GM12875 (cell line): ENCODE data around the gene PIN4.
"Not testable (repeated sequence)": the region's sequence is repeated elsewhere in the genome, so short reads cannot be mapped to it uniquely, and the experiment has no call there.

Source experiments
- H3K4me3 ChIP-seq: one replicate; pipeline ENCODE4 v1.5.1; 2011; ENCODE audit warnings: low read depth, low read length, control low read depth
- TF ChIP-seq, protein P1 (sequence below): IDR thresholded peaks from 2 replicates; pipeline ENCODE4 v1.5.1; 2011; ENCODE audit warnings: low read depth, mild to moderate bottlenecking, control low read depth, inconsistent platforms, low read length, moderate library complexity, borderline replicate concordance; ENCODE audit not compliant: insufficient read depth

Gene PIN4

DNA sequence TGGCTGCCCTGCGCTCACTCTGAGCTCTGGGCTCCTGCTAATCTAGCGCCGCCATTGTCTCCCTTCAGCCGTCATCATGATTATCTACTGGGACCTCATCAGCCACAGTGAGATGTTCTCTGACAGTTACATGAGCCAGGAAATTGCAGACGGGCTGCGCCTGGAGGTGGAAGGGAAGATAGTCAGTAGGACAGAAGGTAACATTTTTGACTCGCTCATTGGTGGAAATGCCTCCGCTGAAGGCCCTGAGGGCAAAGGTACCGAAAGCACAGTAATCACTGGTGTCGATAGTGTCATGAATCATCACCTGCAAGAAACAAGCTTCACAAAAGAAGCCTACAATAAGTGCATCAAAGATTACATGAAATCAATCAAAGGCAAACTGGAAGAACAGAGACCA is 21.8 kb upstream of the PIN4 start:
- no peak overlapping the region for H3K4me3 ChIP-seq
- TF ChIP-seq, protein P1, sequence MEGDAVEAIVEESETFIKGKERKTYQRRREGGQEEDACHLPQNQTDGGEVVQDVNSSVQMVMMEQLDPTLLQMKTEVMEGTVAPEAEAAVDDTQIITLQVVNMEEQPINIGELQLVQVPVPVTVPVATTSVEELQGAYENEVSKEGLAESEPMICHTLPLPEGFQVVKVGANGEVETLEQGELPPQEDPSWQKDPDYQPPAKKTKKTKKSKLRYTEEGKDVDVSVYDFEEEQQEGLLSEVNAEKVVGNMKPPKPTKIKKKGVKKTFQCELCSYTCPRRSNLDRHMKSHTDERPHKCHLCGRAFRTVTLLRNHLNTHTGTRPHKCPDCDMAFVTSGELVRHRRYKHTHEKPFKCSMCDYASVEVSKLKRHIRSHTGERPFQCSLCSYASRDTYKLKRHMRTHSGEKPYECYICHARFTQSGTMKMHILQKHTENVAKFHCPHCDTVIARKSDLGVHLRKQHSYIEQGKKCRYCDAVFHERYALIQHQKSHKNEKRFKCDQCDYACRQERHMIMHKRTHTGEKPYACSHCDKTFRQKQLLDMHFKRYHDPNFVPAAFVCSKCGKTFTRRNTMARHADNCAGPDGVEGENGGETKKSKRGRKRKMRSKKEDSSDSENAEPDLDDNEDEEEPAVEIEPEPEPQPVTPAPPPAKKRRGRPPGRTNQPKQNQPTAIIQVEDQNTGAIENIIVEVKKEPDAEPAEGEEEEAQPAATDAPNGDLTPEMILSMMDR, result no peak

DNA sequence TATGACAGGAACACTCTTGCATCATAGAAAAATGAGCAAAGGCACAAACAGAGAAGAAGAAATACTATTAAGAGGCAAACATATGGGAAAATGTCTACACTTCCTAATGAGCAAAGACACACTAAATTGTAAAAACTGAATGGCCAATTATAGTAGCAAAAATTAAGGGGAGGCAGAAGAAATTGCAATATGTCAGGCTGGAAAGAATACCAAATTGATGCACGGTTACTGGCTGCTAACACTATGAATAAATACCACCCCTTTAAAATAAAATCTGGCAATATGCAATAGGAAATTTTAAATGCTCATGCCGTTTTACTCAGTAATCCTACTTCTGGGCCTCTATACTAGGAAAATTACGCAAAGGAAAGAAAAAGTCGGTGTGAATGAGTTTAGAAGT is 16.0 kb upstream of the PIN4 start:
- TF ChIP-seq, protein P1, result no peak
- H3K4me3 ChIP-seq, result no peak overlapping the region

GRCh38 chrX:72169008-72169728 is 12.4 kb upstream of the PIN4 start:
- TF ChIP-seq, protein P1, result no peak
- H3K4me3 ChIP-seq, result no peak overlapping the region

DNA sequence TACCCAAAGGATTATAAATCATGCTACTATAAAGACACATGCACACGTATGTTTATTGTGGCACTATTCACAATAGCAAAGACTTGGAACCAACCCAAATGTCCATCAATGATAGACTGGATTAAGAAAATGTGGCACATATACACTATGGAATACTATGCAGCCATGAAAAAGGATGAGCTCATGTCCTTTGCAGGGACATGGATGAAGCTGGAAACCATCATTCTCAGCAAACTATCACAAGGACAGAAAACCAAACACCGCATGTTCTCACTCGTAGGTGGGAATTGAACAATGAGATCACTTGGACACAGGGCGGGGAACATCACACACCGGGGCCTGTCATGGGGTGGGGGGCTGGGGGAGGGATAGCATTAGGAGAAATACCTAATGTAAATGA is 5.3 kb upstream of the PIN4 start:
- not testable (repeated sequence) for H3K4me3 ChIP-seq

DNA sequence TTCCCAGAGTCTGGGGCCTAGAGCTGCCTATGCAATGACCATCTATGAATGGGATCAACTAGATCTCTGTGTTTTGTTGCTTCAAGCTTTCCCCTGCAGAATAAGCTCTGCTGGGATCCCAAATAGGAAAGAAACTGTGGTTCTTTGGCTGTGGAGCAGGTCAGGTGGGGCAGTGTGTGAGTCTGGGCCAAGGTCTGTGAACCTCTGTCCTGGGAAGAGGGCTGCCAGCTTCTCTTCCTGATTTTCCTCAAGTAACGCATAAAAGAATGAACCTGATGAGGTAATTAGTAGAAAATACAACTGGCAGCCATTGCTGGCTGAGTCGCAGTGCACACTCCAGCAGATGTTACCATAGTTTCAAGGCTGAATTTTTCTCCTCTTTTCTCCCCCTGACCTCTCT is 4.6 kb upstream of the PIN4 start:
- TF ChIP-seq, protein P1, result no peak
- H3K4me3 ChIP-seq, result no peak overlapping the region

DNA sequence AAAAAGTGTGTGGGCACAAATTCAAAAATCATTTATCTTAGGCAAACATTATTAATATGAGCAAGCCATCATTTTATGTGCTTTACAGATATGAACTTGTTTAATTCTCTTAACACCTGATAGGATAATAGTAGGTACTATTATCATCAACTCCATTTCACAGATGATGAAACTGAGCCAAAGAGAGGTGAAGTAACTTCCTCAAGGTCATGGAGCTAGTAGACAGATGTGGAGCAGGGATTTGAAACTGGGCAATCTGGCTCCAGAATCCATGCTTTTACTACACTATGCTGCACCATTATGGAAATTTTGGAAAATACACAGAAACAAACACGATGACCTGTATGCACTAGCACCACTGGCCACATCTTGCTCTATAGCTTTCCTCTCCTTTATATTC is 1.0 kb upstream of the PIN4 start:
- TF ChIP-seq, protein P1, result no peak
- peak overlapping the region; percentile 60 for H3K4me3 ChIP-seq

DNA sequence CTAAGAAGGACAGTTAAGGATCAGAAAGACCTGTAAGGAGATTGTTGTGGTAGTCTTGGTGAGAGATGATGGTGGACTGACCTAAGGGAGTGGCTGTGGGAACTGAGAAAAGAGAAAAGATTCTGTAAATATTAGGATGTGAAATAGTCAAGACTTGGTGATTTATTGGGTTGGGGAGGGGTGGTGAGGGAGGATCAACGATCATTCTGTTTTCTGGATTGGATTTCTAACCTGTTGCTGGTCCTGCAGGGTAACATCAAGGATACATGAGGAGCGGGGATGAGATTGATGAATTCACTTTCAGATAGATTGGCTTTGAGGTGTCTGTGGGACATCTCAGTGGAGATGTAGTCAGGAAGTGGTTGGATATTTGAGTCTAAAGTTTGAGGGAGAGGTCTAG is 1.4 kb downstream of the PIN4 start:
- no peak overlapping the region for H3K4me3 ChIP-seq
- TF ChIP-seq, protein P1, result no peak

DNA sequence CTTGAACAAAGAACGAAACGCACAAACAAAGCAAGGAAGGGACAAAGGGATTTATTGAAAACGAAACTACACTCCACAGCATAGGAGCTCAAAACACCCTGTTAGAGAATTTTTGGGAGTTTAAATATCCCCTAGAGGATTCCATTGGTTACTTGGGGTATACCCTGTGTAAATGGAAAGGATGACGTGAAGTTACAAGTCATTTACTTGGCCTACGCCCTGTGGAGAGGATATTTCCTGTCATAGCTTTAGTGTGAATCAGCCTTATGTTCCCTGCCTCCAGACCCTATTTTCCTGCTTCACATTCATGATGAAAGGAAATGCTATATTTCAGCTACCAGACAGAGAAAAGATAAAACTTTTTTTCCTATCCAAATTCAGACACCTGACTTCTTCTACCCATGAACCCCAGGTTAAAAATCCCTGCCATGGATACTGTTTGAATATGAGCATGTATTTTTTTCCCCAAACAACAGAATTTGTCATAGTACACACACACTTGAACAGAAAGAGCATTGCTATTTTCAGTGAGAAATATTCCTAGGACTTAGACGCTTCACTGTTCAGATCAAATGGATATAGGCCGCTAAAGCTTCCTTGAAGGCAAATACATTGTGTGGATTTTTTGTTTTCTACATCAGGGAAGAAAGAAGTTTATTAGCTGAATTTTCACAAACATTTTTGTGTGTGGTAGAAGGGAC is 20.4 kb downstream of the PIN4 start:
- TF ChIP-seq, protein P1, result no peak
- no peak overlapping the region for H3K4me3 ChIP-seq
